ENCODE data around the gene FAM98A. TPM values are rescaled to one million over a fixed set of nuclear protein-coding genes. Genes with fewer than 3 reads are reported as not detected.

The FAM98A gene
- total RNA-seq, 1 donor from 2014 or later: 12.2 TPM

Small RNAs within 50 kb of the gene (small RNA-seq; reads per million reads assigned to genes)
- gene ATP6V0E1P3: not detected

Other genes with a start within 250 kb of the FAM98A start
- 7.7 TPM for gene RASGRP3, start 122.7 kb downstream of the FAM98A start, total RNA-seq

Measured in frontal cortex (tissue), 1 donor.